22Rv1 (cell line): Measurements from ENCODE around the gene GPRC5A.

Source experiments
- ZFX ChIP-seq: fragments of 450-650 bp; IDR thresholded peaks from 2 replicates; pipeline ENCODE4 v1.6.1; 2017; ENCODE audit warnings: antibody characterized with exemption, borderline replicate concordance
- TF ChIP-seq, protein P1 (sequence below): fragments of 450-650 bp; IDR thresholded peaks from 2 replicates; pipeline ENCODE4 v1.5.1; 2017; ENCODE audit warnings: mild to moderate bottlenecking

GRCh38 chr12:12859690-12860089 lies 31.7 kb upstream of the GPRC5A start:
- TF ChIP-seq, protein P1, sequence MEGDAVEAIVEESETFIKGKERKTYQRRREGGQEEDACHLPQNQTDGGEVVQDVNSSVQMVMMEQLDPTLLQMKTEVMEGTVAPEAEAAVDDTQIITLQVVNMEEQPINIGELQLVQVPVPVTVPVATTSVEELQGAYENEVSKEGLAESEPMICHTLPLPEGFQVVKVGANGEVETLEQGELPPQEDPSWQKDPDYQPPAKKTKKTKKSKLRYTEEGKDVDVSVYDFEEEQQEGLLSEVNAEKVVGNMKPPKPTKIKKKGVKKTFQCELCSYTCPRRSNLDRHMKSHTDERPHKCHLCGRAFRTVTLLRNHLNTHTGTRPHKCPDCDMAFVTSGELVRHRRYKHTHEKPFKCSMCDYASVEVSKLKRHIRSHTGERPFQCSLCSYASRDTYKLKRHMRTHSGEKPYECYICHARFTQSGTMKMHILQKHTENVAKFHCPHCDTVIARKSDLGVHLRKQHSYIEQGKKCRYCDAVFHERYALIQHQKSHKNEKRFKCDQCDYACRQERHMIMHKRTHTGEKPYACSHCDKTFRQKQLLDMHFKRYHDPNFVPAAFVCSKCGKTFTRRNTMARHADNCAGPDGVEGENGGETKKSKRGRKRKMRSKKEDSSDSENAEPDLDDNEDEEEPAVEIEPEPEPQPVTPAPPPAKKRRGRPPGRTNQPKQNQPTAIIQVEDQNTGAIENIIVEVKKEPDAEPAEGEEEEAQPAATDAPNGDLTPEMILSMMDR: no peak
- TF ChIP-seq ZFX: no peak
